ENCODE data around the gene MAGEA11. TPM values are rescaled to one million over a fixed set of nuclear protein-coding genes. Genes with fewer than 3 reads are reported as not detected.
A peak's percentile ranks its signal among the peaks of the same experiment; 100 is the strongest.
"Not testable (repeated sequence)": the region's sequence is repeated elsewhere in the genome, so short reads cannot be mapped to it uniquely, and the experiment has no call there.

The MAGEA11 gene
- polyA plus RNA-seq, 1 donor from 2014 or later = not detected

DNA sequence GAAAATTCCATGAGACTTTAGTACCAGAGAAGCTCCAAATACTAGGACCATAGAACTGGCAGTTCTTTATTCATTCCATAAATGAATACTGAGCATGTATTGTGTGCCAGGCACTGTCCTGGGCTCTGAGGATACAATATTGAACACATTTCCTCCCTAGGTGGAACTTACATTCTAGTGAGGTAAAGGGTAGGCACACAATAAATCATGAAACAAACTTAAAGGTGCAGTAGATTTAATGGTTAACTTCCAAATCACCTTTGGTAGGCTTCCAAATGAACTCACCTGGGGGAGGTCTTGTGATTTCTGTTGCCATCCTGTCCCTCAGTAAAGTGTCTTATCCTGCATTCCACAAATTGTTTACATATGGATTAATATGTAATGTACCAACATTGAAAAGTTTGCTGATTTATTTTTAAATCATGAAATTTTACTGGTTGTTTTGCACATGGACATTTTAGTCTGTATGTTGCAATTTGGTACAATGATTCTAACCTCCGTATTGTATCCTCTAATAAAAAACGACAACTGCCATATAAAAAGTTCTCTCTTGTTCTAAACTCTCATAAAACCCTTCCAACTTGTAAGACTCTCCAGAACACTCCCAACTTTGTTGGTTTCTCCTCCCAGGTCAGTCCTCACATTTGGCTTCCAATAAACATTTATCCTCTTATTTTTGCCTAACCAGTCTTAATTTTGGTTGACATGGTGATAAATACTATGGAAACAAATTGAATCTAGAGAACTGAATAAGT, 4.5 kb upstream of the MAGEA11 start:
- Mint-ChIP-seq H3K4me1 (no peaks in the 10 kb centered on the region), H3K36me3 (no peaks in the 10 kb centered on the region), H3K9me3 (peaks cover 0 to 4% (median 0%) of the 10 kb centered on the region in 3 donors), H3K27ac (no peak overlapping the region), H3K4me3 (no peak overlapping the region), H3K27me3 (no peaks in the 10 kb centered on the region)

DNA sequence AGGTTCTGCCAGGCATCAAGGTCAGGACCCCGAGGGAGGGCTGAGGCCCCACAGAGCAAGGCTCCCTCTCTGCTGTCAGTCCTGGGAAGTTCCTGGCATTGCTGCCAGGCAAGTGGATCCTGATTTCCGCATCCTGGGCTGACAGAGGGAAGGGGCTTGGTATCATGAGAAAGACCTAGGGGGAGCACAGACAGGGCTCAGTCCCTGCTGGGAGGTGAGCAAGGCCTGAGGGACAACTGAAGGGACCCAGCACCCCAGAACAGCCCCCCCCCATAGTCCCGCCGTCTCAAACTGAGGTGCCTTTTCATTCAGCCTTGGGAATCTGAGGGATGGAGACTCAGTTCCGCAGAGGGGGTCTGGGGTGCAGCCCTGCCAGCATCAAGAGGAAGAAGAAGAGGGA, 971 bp downstream of the MAGEA11 start:
- Mint-ChIP-seq H3K27ac (no peak overlapping the region), H3K9me3 (peaks cover 0 to 4% (median 0%) of the 10 kb centered on the region in 3 donors), H3K4me1 (peaks cover 0 to 3% (median 2%) of the 10 kb centered on the region in 3 donors), H3K36me3 (no peaks in the 10 kb centered on the region), H3K27me3 (no peaks in the 10 kb centered on the region), H3K4me3 (no peak overlapping the region)

DNA sequence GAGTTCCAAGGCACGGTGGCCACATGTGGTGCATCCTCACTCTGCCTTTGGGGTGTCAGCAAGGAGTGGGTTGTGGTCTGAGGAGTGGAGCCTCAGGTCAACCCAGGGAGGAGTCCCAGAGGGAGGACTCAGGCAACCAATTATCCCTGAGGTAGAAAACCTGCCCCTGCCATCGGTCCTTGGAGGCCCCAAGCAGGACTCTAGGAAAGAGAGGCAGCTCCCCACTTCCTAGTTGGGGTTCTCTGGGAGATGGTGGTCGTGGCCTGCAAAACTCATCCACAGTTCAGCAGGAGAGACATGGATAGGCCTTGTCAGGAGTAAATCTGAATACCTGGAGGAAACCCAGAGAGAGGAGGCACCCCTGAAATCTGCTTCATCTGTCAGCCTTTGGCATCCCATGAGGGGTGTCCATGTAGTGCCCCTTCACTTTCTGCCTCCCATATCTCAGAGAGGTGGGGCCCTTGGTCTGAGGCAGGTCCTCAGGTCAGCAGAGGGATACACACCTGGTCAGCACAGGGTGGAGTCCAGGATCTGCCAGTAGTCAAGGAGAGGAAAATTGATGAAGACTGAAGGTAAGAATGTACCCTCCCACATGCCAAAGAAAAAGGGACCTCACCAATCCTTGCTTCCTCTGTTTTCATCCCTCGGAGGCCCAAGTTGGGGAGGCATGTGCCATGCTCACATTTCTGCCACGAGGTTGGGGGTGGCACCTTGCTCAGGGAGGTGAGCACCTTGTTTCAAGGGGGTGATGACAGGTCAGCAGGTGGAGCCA, 1.6 kb downstream of the MAGEA11 start:
- H3K36me3 Mint-ChIP-seq = no peaks in the 10 kb centered on the region
- H3K27ac Mint-ChIP-seq = no peak overlapping the region
- no peaks in the 10 kb centered on the region for H3K27me3 Mint-ChIP-seq
- peaks cover 0 to under 1% (median 0%) of the 10 kb centered on the region in 3 donors for H3K9me3 Mint-ChIP-seq
- no peak overlapping the region for H3K4me3 Mint-ChIP-seq
- peaks cover 0 to 3% (median 2%) of the 10 kb centered on the region in 3 donors for H3K4me1 Mint-ChIP-seq

DNA sequence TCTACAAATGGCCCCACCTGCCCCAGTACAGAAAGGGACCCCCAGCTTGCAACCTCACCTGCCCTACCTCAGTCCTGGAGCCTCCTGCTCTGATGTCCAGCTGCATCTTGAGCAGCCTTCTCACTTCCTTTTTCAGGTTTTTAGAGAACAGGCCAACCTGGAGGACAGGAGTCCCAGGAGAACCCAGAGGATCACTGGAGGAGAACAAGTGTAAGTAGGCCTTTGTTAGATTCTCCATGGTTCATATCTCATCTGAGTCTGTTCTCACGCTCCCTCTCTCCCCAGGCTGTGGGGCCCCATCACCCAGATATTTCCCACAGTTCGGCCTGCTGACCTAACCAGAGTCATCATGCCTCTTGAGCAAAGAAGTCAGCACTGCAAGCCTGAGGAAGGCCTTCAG, 3.6 kb downstream of the MAGEA11 start:
- peak overlapping the region in 1 of 4 donors; percentile 37 for H3K4me3 Mint-ChIP-seq
- no peaks in the 10 kb centered on the region for H3K27me3 Mint-ChIP-seq
- H3K36me3 Mint-ChIP-seq = no peaks in the 10 kb centered on the region
- H3K4me1 Mint-ChIP-seq = peaks cover 0 to 3% (median 2%) of the 10 kb centered on the region in 3 donors
- peaks cover 0 to 3% (median 0%) of the 10 kb centered on the region in 3 donors for H3K9me3 Mint-ChIP-seq
- H3K27ac Mint-ChIP-seq = no peak overlapping the region

DNA sequence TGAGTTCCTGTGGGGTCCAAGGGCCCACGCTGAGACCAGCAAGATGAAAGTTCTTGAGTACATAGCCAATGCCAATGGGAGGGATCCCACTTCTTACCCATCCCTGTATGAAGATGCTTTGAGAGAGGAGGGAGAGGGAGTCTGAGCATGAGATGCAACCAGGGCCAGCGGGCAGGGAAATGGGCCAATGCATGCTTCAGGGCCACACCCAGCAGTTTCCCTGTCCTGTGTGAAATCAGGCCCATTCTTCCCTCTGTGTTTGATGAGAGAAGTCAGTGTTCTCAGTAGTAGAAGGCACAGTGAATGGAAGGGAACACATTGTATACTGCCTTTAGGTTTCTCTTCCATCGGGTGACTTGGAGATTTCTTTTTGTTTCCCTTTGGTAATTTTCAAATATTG, 4.8 kb downstream of the MAGEA11 start:
- Mint-ChIP-seq H3K27me3 (no peaks in the 10 kb centered on the region), H3K27ac (no peak overlapping the region), H3K4me3 (no peak overlapping the region), H3K9me3 (peaks cover 0 to 3% (median 0%) of the 10 kb centered on the region in 3 donors), H3K4me1 (peaks cover 0 to 3% (median 2%) of the 10 kb centered on the region in 3 donors), H3K36me3 (no peaks in the 10 kb centered on the region)

DNA sequence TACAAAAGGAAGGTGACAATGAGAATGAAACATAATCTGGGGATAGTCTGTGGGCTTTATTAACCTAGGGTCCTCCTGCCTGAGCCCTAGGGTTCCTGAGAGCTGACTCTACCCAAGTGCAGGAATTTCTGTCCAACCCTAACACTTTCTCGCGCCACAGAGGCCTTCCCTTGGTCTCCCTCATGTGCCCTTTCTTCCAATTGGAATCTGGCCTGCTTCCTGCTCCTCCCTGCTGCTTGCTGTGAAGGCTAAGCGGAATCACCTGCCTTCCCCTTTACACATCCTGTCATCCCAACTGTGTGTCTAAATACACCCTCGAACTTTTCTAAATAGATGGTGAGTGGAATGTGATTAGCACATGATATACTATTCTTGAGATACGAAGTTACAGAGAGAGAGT, 5.9 kb downstream of the MAGEA11 start:
- Mint-ChIP-seq H3K27ac (no peak overlapping the region), H3K9me3 (peaks cover 0 to 3% (median 0%) of the 10 kb centered on the region in 3 donors), H3K4me1 (peaks cover 0 to 3% (median 2%) of the 10 kb centered on the region in 3 donors), H3K36me3 (no peaks in the 10 kb centered on the region), H3K4me3 (no peak overlapping the region), H3K27me3 (no peaks in the 10 kb centered on the region)

DNA sequence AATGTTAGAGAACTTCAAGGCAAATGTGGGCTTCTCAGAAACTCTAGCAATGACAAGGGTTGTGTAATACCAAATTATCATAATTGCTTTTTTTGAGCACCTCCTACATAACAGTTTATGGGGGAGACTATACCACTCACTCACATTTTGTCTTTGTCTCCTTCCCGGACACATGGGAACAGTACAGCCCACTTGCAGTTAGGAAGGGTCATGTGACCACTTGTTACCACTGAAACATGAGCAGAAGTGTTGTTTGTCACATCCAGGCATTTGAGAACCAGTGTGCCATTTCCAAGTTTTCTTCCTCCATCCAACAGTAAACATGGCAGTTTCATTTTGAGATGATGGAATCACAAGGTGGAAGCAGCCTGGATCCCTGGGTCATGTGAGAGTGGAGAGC, 6.9 kb downstream of the MAGEA11 start:
- Mint-ChIP-seq H3K4me3 (no peak overlapping the region), H3K36me3 (no peaks in the 10 kb centered on the region), H3K4me1 (peaks cover 0 to 3% (median 2%) of the 10 kb centered on the region in 3 donors), H3K9me3 (peaks cover 0 to 3% (median 0%) of the 10 kb centered on the region in 3 donors), H3K27me3 (no peaks in the 10 kb centered on the region), H3K27ac (no peak overlapping the region)

DNA sequence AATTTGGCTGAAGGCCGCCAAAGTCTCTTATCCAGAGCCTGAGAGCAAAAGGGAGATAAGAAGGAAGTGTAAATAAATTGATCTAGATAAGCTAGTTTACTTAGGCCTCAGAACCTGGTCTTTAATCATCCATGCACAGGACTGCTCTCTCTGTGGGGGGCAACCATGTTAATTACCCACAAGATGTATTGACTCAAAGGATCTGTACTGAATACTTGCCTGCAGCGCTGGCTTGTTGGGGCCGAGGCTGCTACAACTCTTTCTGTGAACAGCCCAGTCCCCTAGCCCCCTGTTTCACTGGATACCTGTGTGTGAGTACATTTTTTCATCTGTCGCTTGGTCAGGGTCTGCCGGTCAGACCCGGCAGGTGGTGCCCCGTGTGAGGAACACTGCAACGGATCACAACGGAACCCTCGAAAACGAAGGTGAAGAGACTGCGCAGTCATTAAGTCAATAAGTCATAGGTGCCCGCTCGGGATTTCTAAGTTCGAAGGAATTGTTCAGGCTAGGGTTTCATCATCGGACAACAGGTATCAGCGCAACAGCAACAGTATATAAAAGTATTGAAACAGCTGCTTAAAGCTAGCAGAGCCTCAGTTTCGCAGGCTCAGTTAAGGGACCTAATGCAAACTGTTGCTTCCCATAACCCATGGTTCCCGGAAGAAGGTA, 8.3 kb downstream of the MAGEA11 start:
- Mint-ChIP-seq H3K4me3 (no peak overlapping the region), H3K4me1 (peaks cover 0 to 3% (median 2%) of the 10 kb centered on the region in 3 donors), H3K27ac (no peak overlapping the region), H3K9me3 (peaks cover 0 to 3% (median 0%) of the 10 kb centered on the region in 3 donors), H3K27me3 (no peaks in the 10 kb centered on the region), H3K36me3 (no peaks in the 10 kb centered on the region)

DNA sequence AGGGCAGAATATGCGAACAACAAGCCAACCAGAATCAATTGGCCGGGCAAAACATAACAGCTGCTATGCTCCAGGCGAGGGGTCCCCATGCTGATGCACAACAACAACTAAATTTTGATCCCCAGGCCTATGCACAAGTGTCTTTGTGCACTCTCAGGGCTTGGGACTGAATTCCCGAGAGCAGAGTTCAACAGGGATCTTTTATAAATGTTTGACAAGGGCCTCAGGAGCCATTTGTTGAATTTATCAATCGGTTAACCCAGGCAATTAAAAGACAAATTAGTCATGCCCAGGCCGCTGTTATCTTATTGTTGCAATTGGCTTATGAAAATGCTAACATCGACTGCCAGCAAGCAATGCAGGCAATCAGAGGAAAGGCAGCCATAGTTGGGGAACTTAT, 9.4 kb downstream of the MAGEA11 start:
- not testable (repeated sequence) for H3K4me3 Mint-ChIP-seq, H3K36me3 Mint-ChIP-seq, H3K9me3 Mint-ChIP-seq, H3K27me3 Mint-ChIP-seq, H3K4me1 Mint-ChIP-seq
- peak overlapping the region in 1 of 3 donors; percentile 36 for H3K27ac Mint-ChIP-seq

DNA sequence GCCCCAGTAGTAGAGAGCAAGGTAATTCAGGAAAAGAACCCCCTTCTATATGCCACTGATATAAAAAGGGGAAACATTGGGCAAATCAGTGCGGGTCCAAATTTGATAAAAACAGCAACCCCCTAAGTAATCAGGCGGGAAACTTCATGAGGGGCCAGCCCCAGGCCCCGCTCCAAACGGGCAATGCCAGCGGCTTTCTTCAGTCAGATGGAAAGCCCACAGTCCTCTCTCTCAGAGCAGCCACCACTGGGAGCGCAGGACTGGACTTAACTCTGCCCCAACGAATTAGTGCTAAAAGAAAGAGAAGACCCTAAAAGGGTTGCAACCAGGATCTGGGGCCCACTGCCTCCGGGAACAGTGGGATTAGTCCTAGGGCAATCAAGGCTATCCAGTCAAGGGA, 9.9 kb downstream of the MAGEA11 start:
- no peaks in the 10 kb centered on the region for H3K36me3 Mint-ChIP-seq
- H3K4me1 Mint-ChIP-seq = no peaks in the 10 kb centered on the region
- H3K27me3 Mint-ChIP-seq = no peaks in the 10 kb centered on the region
- H3K27ac Mint-ChIP-seq = peak overlapping the region in 1 of 3 donors; percentile 36
- no peak overlapping the region for H3K4me3 Mint-ChIP-seq
- peaks cover 0 to 3% (median 0%) of the 10 kb centered on the region in 3 donors for H3K9me3 Mint-ChIP-seq

DNA sequence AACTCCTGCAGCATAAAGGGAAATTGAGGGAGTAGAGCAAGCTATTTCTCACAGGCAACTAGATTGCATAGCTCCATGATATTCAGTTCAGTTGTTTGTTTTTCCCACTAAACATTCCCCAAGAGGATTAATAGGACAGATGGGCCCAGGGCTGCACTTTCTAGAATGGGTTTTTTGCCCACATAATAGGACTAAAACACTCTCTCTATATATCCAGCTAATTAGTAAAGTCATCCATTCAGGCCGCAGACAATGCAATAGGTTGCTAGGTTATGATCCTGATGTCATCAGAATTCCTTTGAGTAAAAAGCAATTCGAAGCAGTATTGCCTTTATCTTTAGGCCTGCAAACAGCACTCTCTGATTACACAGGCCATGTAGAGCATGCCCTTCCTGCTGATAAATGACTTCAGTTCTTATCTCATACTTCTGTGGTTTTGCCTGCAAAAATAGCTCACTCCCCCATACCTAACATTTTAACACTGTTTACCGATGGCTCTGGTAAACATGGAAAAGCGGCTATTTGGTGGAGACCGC, 11.8 kb downstream of the MAGEA11 start:
- H3K36me3 Mint-ChIP-seq, H3K27ac Mint-ChIP-seq: not testable (repeated sequence)

DNA sequence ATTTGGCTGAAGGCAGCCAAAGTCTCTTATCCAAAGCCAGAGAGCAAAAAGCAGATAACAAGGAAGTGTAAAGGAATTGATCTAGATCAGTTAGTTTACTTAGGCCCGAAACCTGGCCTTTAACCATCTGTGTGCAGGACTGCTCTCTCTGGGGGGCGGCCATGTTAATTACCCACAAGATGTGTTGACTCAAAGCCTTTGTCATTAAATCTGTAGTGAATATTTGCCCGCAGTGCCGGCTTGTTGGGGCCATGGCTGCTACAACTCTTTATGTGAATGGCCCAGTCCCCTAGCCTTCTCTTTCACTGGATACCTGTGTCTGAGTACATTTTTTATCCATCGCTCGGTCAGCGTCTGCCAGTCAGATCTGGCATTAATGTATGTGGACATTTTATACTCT, 15.4 kb downstream of the MAGEA11 start:
- not testable (repeated sequence) for H3K36me3 Mint-ChIP-seq, H3K4me1 Mint-ChIP-seq, H3K27me3 Mint-ChIP-seq, H3K9me3 Mint-ChIP-seq, H3K4me3 Mint-ChIP-seq, H3K27ac Mint-ChIP-seq

More for the DNA sequence above, 11.8 kb downstream of the MAGEA11 start:
- H3K4me1 Mint-ChIP-seq, H3K4me3 Mint-ChIP-seq, H3K27me3 Mint-ChIP-seq, H3K9me3 Mint-ChIP-seq: not testable (repeated sequence)

DNA sequence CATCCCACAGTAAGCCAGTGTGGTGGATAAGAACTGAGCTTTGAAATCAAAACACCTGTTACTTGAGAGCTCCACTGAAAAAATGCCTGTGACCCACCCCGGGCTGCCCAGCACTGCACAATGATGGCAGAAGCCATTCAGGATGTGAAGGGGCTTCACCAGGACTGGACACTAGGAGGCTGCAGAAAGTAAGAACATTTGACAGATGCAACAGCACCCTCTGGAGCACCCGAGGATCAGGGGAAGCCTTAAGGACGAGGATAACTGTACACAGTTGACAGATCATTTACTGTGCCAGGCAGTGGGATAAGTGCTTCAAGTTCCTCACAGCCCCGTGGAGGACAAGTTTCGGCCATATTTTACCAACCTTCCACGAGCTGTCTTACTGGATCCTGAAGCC, 30.4 kb downstream of the MAGEA11 start:
- H3K27ac Mint-ChIP-seq = not testable (repeated sequence)

DNA sequence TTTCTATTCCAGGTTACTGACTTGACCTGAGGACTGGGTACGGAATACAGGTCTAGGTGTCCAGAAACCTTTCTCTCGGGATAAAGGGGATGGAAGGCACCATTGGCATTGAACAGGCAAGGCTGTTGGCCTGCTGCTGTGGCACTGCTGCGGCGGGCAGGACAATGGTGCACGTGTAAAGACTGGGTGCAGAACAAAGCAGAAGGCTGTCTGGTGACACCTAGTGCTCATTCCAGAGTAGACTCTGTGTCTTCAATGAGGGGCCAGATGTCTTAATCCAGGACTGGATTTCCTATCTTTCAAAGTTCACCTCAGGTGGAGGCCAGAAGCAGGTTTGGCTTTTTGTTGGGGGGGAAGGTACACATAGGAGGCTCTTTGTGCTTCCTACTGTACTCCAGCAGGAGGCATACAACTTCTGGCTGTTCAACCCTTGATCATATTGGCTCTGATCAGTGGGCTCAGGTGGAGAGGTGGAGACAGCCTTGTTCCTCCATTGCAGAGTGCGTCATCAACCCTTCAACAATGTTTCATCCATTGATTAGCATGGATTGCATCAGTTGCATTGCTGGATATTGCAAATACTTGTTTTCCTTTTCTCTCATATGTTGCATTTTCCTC, 34.6 kb downstream of the MAGEA11 start:
- not testable (repeated sequence) for H3K27me3 Mint-ChIP-seq, H3K4me3 Mint-ChIP-seq, H3K4me1 Mint-ChIP-seq, H3K9me3 Mint-ChIP-seq, H3K36me3 Mint-ChIP-seq, H3K27ac Mint-ChIP-seq

More for the DNA sequence above, 30.4 kb downstream of the MAGEA11 start:
- not testable (repeated sequence) for H3K4me1 Mint-ChIP-seq, H3K4me3 Mint-ChIP-seq, H3K27me3 Mint-ChIP-seq, H3K9me3 Mint-ChIP-seq, H3K36me3 Mint-ChIP-seq
